Measurements from ENCODE around the gene CHD1L.
"Not testable (repeated sequence)": the region's sequence is repeated elsewhere in the genome, so short reads cannot be mapped to it uniquely, and the experiment has no call there.

Gene CHD1L

GRCh38 chr1:147233903-147234302, 8.6 kb upstream of the CHD1L start:
- DNase-seq, ATAC-seq: not testable (repeated sequence)

GRCh38 chr1:147235822-147236221, 6.7 kb upstream of the CHD1L start:
- DNase-seq (no peak), ATAC-seq (no peak)

DNA sequence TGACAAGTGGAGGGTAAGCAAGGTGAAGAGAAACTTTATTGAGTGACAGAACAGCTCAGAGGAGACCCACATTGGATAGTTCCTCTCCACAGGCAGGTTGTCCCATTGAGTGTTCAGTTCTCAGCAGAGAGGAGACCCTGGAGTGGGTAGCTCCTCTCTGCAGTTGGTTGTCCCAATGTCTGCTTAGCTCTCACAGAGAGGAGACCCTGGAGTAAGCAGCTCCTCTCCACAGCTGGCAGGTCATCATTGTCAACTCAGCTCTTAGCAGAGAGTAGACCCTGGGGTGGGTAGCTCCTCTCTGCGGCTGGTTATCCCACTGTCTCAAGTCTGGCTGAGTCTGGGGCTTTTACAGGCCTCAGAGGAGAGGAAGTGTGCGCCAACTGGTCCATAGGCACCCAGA, 6.0 kb upstream of the CHD1L start:
- no peak for DNase-seq
- ATAC-seq, result no peak

DNA sequence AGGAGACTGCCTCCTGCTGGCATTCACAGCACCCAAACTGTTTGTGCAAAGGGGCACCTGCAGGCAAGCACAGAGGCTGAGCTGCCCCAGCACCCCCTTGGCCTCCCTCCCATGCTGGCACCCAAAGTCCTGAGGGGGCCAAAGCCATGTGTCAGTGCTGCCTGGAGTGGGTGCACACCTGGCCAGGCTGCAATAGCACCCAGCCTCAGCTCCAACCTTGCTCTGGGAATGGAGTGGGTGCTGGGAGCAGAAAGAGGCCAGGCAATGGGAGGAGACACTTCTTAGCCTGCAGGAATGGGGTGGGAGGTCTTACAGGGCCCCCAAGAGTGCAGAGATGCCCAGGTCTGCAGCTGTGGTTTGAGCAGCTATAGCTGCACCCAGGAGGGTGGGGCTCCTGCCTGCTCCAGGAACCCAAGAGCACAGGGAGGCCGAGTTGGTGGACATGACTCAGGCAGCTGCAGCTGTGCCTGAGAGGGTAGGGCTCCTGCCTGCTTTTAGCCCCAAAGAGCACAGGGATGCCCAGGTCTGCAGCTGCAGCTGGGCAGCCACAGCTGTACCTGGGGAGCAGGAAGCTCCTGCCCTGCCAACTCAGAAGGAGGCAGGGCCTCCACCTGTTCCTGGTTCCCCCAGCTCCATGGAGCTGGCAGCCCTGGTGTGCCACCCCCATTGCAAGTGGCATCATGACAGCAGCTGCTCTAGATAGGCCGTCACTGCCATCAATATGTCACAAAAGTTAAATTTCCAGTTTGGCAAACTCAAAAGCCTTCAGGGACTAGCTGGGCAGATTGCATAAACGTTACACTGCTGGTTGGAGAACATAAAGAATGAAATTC, 5.3 kb upstream of the CHD1L start:
- DNase-seq (no peak), ATAC-seq (no peak)

GRCh38 chr1:147238053-147238902, 4.2 kb upstream of the CHD1L start:
- DNase-seq, result no peak
- no peak for ATAC-seq

- ATAC-seq (no peak), DNase-seq (no peak)
Observed at GRCh38 chr1:147238925-147239820, 3.3 kb upstream of the CHD1L start.

DNA sequence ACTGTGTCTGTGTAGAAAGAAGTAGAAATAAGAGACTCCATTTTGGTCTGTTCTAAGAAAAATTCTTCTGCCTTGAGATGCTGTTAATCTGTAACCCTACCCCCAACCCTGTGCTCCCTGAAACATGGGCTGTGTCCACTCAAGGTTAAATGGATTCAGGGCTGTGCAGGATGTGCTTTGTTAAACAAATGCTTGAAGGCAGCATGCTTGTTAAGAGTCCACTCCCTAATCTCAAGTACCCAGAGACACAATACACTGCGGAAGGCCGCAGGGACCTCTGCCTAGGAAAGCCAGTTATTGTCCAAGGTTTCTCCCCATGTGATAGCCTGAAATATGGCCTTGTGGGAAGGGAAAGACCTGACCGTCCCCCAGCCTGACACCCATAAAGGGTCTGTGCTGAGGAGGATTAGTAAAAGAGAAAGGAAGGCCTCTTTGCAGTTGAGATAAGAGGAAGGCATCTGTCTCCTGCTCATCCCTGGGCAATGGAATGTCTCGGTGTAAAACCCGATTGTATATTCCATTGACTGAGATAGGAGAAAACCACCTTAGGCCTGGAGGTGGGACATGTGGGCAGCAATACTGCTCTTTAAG, 2.3 kb upstream of the CHD1L start:
- not testable (repeated sequence) for ATAC-seq, DNase-seq

GRCh38 chr1:147241934-147242448, 493 bp upstream of the CHD1L start:
- ATAC-seq (no peak), DNase-seq (no peak)

DNA sequence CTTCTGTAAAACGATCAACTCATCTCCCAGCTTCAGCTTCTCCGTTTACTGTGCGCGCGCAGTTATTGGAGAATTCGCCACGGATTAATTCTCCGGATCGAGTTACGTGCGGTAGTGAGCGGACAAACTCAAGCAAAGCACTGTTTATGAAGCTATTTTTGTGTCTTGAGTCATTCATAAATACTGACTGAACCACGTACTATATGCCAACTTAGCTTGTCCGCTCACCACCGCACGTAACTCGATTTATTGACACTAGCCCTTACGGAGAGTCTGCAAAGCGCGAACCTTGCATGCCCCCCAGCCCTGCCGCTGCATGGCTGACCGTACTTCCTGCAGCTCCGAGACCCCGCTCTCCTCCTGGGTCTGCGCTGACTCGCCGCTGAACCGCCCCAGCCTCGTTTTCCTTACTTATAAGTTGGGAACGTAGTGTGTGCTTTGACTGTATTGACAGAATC, 773 bp downstream of the CHD1L start:
- peak; percentile 1 for ATAC-seq
- peak; percentile 48 for DNase-seq

GRCh38 chr1:147243841-147244240, 1.4 kb downstream of the CHD1L start:
- DNase-seq, result no peak

DNA sequence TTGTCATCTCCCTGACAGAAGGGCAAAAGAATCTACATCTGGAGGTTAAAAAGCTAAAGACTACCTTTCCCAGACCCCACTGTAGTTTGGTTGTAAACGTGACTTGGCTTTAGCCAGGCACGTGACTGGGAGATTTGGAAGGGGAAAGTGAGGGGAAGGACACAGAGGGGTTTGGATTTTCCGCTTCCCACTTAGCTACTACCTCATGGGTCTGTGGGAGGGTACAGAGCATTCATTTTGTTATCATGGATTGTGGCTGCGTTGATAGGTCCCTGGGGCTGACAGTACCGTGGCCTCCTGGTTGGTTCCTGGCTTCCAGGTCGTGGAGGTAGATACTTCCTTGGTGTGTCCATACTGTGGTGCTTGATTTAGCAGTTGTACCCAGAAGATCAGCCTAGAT, 2.6 kb downstream of the CHD1L start:
- ATAC-seq (no peak), DNase-seq (no peak)

More at GRCh38 chr1:147243841-147244240, 1.4 kb downstream of the CHD1L start:
- no peak for ATAC-seq

GRCh38 chr1:147245586-147246021, 3.1 kb downstream of the CHD1L start:
- peak; percentile 25 for DNase-seq
- ATAC-seq, result peak; percentile 7

DNA sequence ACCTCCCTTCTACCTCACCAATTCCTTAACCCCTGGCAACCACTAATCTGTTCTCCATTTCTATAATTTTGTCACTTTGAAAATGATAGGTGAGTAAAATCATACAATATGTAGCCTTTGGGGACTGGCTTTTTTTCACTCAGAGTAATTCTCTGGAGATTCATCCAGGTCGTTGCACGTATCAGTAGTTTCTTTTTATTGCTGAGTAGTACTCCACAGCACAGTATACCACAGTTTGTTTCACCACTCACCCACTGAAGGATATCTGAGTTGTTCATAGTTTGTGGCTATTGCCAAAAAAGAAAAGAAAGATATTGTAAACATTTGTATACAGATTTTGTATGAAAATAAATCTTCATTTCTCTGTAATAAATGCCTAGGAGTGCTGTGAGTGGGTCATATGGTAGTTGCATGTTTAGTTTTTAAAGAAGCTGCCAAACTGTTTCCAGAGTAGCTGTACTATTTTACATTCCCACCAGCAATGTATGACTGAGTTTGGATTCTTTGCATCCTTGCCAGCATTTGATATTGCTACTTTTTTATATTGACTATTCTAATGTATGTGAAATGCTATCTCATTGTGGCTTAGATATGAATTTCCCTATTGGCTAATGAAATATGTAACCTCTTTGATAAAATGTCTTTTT, 3.7 kb downstream of the CHD1L start:
- ATAC-seq, result no peak
- no peak for DNase-seq

DNA sequence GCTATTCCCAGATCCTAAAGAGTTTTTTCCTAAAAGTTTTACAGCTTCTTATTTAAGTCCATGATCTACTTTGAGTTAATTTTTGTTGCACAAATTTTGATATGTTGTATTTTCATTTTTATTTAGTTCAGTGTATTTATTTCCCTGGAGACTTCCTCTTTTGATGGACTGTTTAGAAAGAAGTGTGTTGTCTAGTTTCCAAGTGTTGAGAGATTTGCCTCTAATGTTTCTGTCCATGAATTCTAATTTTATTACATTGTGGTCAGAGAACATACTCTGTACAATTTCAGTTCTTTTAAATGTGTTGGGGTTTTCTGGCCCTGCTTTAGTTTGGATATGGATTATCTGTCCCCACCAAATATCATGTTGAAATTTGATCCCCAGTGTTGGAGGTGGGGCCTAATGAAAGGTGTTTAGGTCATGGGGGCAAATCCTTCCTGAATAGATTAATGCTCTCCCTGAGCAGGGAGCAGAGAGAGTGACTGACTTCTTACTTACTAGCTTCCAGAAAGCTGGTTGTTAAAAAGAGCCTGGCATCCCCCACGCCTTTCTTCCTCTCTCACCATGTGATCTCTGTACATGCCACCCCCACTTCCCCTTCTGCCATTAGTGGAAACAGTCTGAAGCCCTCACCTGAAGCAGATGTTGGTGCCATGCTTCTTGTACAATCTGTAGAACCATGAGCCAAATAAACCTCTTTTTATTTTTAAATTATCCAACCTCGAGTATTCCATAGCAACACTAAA, 4.6 kb downstream of the CHD1L start:
- no peak for DNase-seq
- ATAC-seq, result no peak

DNA sequence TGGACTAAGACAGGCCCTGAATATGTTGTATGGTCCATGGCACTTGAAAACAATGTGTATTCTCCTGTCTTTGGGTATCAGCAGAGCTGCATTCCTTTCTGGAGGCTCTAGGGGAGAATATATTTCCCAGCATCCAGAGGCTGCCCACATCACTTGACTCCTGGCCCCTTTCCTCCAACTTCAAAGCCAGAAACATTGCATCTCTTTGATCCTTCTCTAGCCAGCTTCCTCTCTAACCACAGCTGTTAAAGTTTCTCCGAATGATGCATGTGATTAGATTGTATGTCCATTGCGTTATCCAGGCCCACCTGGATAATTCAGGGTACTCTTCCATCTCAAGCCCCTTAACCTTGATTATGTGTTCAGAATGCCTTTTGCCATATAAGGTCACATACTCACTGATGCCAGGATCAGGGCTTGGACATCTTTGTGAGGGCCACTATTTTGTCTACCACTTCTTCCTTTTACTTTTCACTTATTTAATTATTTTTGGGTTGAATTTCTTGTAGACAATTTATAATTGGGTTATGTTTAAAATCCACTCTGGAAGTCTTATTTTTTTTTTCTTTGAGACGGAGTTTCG, 5.3 kb downstream of the CHD1L start:
- ATAC-seq, result no peak
- no peak for DNase-seq

DNA sequence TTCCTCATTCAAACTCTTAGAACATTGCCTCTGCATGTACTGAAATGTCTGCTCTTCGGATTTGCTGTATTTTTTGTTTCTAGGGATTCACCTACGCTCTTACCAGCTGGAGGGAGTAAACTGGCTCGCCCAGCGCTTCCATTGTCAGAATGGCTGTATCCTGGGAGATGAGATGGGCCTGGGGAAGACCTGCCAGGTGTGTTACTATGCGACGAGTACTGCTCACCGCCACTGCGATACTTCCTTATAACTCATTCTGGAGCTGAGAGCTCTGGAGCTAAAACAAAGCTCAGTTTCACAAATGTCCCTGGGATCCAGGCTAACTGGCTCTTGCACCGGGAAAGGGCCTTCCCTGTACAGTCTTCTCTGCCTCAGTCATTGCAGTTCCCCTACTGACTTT, 10.1 kb downstream of the CHD1L start:
- no peak for DNase-seq
- no peak for ATAC-seq

GRCh38 chr1:147260956-147261355, 18.5 kb downstream of the CHD1L start:
- ATAC-seq (no peak), DNase-seq (no peak)

DNA sequence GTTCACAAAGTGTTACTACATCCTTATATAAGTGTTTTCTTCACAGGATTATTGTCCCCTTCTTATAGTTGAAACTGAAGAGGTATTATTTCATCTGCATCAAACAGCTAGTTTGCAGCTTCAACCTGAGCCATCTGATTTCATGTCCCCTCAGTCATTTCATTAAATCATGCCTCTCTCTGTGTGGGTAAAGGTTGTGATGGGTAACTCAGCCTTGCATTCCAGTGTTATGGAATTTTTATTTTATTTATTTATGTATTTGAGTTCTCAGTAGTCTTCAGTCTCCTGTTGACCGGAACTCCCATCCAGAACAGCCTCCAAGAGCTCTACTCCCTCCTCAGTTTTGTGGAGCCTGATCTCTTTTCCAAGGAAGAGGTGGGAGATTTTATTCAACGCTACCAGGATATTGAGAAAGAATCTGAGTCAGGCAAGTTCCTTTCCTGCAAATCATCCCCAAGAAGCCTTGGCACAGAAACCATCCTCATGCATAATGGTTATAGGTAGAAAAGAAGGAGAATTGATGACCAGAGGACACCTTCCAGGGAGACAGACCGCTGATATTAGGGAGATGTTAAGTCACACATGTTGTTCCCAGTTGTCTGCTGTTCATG, 21.8 kb downstream of the CHD1L start:
- DNase-seq (no peak), ATAC-seq (no peak)

DNA sequence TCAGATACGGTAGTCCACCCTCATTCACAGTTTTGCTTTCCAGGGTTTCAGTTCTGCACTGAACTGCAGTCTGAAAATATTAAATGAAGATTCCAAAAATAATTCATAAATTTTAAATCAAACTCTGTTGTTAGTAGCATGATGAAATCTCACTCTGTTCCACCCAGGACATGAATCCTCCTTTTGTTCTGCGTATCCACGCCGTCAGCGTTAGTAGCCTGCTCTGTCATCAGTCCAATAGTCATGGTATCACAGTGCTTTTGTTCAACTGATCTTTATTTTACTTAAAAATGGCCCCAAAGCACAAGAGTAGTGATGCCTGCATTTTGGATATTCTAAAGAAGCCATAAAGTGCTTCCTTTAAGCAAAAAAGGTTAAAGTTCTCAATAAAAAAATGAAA, 23.9 kb downstream of the CHD1L start:
- DNase-seq (no peak), ATAC-seq (no peak)
